Common myeloid progenitor, CD34-positive (primary cell): ENCODE measurements around the gene XPA.

Experiments
- CTCF ChIA-PET: fragments of 350-600 bp; sonication (Branson Sonifier 250); formaldehyde crosslinking; loops from one replicate; lab custom pipeline; 2021; ENCODE audit warnings: antibody characterized with exemption; lab: Charles Lee
- POLR2A ChIA-PET: fragments of 350-600 bp; sonication (Branson Sonifier 250); formaldehyde crosslinking; loops from one replicate; lab custom pipeline; 2021; ENCODE audit warnings: antibody characterized with exemption; lab: Charles Lee
- DNase-seq, 3 donors: peaks; one replicate each; pipeline versions ENCODE4 v3.0.0 to v3.0.0-alpha.2; 2013
- H3K27ac ChIP-seq, 2 experiments: 1 replicate in 1 of 2; 2 replicates in 1 of 2; pipeline ENCODE4 v1.7.0; 2013; ENCODE audit warnings: inconsistent platforms in 2 of 2, low read length in 2 of 2, mild to moderate bottlenecking in 2 of 2, low read depth in 1 of 2, moderate library complexity in 1 of 2; ENCODE audit not compliant: severe bottlenecking in 2 of 2, insufficient read depth in 1 of 2, poor library complexity in 1 of 2
- H3K27me3 ChIP-seq, 5 experiments: replicated peaks in 2 of 5; 1 replicate in 3 of 5; 2 replicates in 2 of 5; pipeline versions ENCODE4 v1.6.1 to v1.7.0; 2013; ENCODE audit warnings: low read length in 4 of 5, mild to moderate bottlenecking in 2 of 5, moderate library complexity in 2 of 5, inconsistent platforms in 1 of 5; ENCODE audit not compliant: insufficient read depth in 5 of 5, control insufficient read depth in 4 of 5
- H3K36me3 ChIP-seq, 4 experiments: 1 replicate in 2 of 4; 2 replicates in 2 of 4; pipeline versions ENCODE4 v1.6.1 to v1.7.0; 2013; ENCODE audit warnings: low read length in 3 of 4, control low read depth in 1 of 4, mild to moderate bottlenecking in 1 of 4; ENCODE audit not compliant: control insufficient read depth in 4 of 4, insufficient read depth in 4 of 4
- H3K4me1 ChIP-seq, 4 experiments: 1 replicate in 3 of 4; 2 replicates in 1 of 4; pipeline versions ENCODE4 v1.6.1 to v1.7.1; 2013; ENCODE audit warnings: low read length in 3 of 4, mild to moderate bottlenecking in 3 of 4, control low read depth in 1 of 4, inconsistent platforms in 1 of 4, moderate library complexity in 1 of 4; ENCODE audit not compliant: control insufficient read depth in 4 of 4, insufficient read depth in 4 of 4; ENCODE audit errors: control extremely low read depth in 1 of 4
- H3K4me3 ChIP-seq, 7 experiments: 1 replicate in 4 of 7; 2 replicates in 3 of 7; pipeline versions ENCODE4 v1.5.1 to v1.7.0; 2013; ENCODE audit warnings: mild to moderate bottlenecking in 7 of 7, low read length in 6 of 7, moderate library complexity in 6 of 7, inconsistent platforms in 2 of 7, low read depth in 2 of 7, control low read depth in 1 of 7; ENCODE audit not compliant: insufficient read depth in 4 of 7, control insufficient read depth in 1 of 7; ENCODE audit errors: extremely low read depth in 1 of 7
- H3K9me3 ChIP-seq, 5 experiments: 1 replicate in 4 of 5; 2 replicates in 1 of 5; pipeline versions ENCODE4 v1.6.1 to v1.7.1; 2013; ENCODE audit warnings: low read length in 4 of 5, mild to moderate bottlenecking in 2 of 5, inconsistent platforms in 1 of 5, low read depth in 1 of 5, moderate library complexity in 1 of 5; ENCODE audit not compliant: control insufficient read depth in 4 of 5, insufficient read depth in 2 of 5; ENCODE audit errors: control extremely low read depth in 1 of 5
- WGBS: methylation state at CpG from one replicate; pipeline ENCODE4 v1.1.5; 2013; ENCODE audit not compliant: insufficient coverage; 5-methylcytosine and 5-hydroxymethylcytosine counted together

XPA gene

DNA sequence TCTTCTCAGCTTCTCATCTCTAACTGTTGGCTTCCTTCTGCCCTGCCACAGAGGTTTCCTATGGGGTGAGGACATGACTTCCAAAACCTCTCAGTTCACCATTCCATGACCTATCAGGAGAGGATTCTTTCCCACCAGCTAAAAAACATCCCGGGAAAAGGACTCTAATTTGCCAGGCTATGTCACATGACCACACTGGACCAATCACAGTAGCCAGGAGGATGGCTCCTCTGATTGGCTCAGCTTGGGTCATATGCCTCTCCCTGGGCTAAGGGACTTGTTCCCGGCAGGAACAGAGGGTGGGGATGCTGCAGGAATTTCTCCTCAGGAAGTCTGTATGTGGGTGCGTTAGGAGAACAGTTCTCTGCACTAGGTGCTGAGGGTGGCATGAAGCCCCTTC is 40.3 kb upstream of the XPA start:
- ChIA-PET CTCF (interaction anchor here (0.7 to 1.3 kb wide), 4 partner anchors 8 to 22 kb away, joined by 3 to 5 read pairs (median 4); no protein-coding TSS in a partner anchor), POLR2A (no interaction called here)
- peaks cover 8 to 43% (median 23%) of the 10 kb centered on the region in 5 experiments for H3K27me3 ChIP-seq
- no peak for DNase-seq
- peaks cover 0 to 13% (median 9%) of the 10 kb centered on the region in 4 experiments for H3K4me1 ChIP-seq
- H3K4me3 ChIP-seq: no peak overlapping the region
- peaks cover 0 to 5% (median 4%) of the 10 kb centered on the region in 5 experiments for H3K9me3 ChIP-seq
- H3K27ac ChIP-seq: no peak overlapping the region
- H3K36me3 ChIP-seq: no peaks in the 10 kb centered on the region
- WGBS: 73% methylated on average over 3 of the region's 3 CpGs

GRCh38 chr9:97735070-97735600 is 38.0 kb upstream of the XPA start:
- DNase-seq: no peak
- H3K4me1 ChIP-seq: no peaks in the 10 kb centered on the region
- WGBS: 95% methylated on average over 4 of the region's 7 CpGs
- CTCF ChIA-PET: interaction anchor here (1.2 kb wide), 1 partner anchor 21 kb away, joined by 3 read pairs; no protein-coding TSS in a partner anchor
- no peak overlapping the region for H3K4me3 ChIP-seq
- H3K9me3 ChIP-seq: peaks cover 0 to 9% (median 1%) of the 10 kb centered on the region in 5 experiments
- H3K36me3 ChIP-seq: no peaks in the 10 kb centered on the region
- H3K27me3 ChIP-seq: peaks cover 4 to 31% (median 12%) of the 10 kb centered on the region in 5 experiments
- POLR2A ChIA-PET: no interaction called here
- H3K27ac ChIP-seq: no peak overlapping the region

DNA sequence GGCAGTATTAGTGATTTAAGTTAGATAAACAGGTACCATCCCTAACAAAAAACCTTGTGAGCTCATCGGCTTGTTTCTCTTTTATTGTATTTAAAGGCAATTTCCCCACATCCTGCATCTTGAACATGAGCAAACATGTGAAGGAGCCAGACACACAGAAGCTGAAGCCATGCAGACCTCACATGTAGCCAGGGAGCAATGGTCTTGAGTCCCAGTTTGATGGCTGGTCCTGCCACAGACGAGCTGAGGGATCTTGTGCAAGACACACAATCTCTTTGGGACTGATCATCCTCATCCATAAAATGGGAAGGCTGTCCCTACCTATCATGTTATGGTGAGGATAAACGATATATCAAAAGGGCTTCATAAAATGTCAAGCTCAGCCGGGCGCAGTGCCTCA is 29.6 kb upstream of the XPA start:
- CTCF ChIA-PET: interaction anchor here (0.7 to 1.3 kb wide), 2 partner anchors 10 to 133 kb away, joined by 3 to 4 read pairs; no protein-coding TSS in a partner anchor
- H3K27ac ChIP-seq: no peak overlapping the region
- WGBS: 96% methylated on average over 4 of the region's 5 CpGs

GRCh38 chr9:97723819-97724218 is 26.7 kb upstream of the XPA start:
- Histone ChIP-seq H3K27ac (no peak overlapping the region), H3K9me3 (peaks cover 0 to 5% (median 0%) of the 10 kb centered on the region in 5 experiments), H3K4me3 (no peak overlapping the region), H3K36me3 (no peaks in the 10 kb centered on the region), H3K27me3 (peaks cover 2 to 18% (median 13%) of the 10 kb centered on the region in 5 experiments), H3K4me1 (no peaks in the 10 kb centered on the region)
- WGBS: 100% methylated on average over 1 of the region's 2 CpGs
- POLR2A ChIA-PET: no interaction called here
- CTCF ChIA-PET: interaction anchor here (1.2 to 1.5 kb wide), 3 partner anchors 10 to 167 kb away, joined by 3 read pairs; no protein-coding TSS in a partner anchor
- no peak for DNase-seq

More for the DNA sequence above, 29.6 kb upstream of the XPA start:
- no peak overlapping the region for H3K4me3 ChIP-seq
- H3K9me3 ChIP-seq: peaks cover 0 to 10% (median 0%) of the 10 kb centered on the region in 5 experiments
- POLR2A ChIA-PET: no interaction called here
- no peak for DNase-seq
- H3K4me1 ChIP-seq: no peaks in the 10 kb centered on the region
- H3K36me3 ChIP-seq: no peaks in the 10 kb centered on the region
- H3K27me3 ChIP-seq: peaks cover 0 to 16% (median 12%) of the 10 kb centered on the region in 5 experiments

GRCh38 chr9:97722331-97722730 is 25.2 kb upstream of the XPA start:
- ChIA-PET POLR2A (no interaction called here), CTCF (no interaction called here)
- peaks cover 0 to 5% (median 0%) of the 10 kb centered on the region in 5 experiments for H3K9me3 ChIP-seq
- no peak for DNase-seq
- no peaks in the 10 kb centered on the region for H3K36me3 ChIP-seq
- no peak overlapping the region for H3K4me3 ChIP-seq
- peaks cover 2 to 18% (median 10%) of the 10 kb centered on the region in 5 experiments for H3K27me3 ChIP-seq
- WGBS: 60% methylated on average over 2 of the region's 2 CpGs
- no peak overlapping the region for H3K27ac ChIP-seq
- H3K4me1 ChIP-seq: no peaks in the 10 kb centered on the region

DNA sequence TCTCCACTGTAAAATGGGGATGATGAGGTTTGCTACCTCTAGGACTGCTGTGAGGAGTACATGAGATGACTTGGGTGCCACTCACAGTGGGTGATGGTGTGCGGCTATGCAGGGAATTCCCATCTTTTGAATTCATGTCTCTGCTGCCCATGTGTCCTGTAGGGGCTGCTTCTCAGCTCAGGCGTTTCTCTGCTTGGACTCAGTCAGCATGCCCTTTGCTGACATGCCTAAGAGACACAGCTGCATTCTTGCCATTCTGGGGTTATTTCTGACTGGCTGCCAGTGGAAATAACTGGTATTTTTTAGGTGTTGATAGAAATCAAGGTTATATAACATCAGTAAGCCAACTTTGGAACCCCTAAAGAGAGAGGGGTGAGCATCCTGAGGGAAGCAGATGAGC is 24.3 kb upstream of the XPA start:
- POLR2A ChIA-PET: no interaction called here
- Histone ChIP-seq H3K4me3 (no peak overlapping the region), H3K4me1 (no peaks in the 10 kb centered on the region), H3K36me3 (no peaks in the 10 kb centered on the region), H3K27me3 (peaks cover 2 to 18% (median 9%) of the 10 kb centered on the region in 5 experiments), H3K9me3 (peaks cover 0 to 5% (median 0%) of the 10 kb centered on the region in 5 experiments), H3K27ac (no peak overlapping the region)
- CTCF ChIA-PET: no interaction called here
- WGBS: 88% methylated on average over 2 of the region's 2 CpGs
- DNase-seq: no peak

GRCh38 chr9:97717866-97718265 is 20.7 kb upstream of the XPA start:
- no peak for DNase-seq
- H3K9me3 ChIP-seq: peaks cover 0 to 5% (median 0%) of the 10 kb centered on the region in 5 experiments
- H3K27me3 ChIP-seq: peaks cover 0 to 15% (median 6%) of the 10 kb centered on the region in 5 experiments
- H3K4me3 ChIP-seq: no peak overlapping the region
- no peaks in the 10 kb centered on the region for H3K36me3 ChIP-seq
- peaks cover 4 to 9% (median 5%) of the 10 kb centered on the region in 4 experiments for H3K4me1 ChIP-seq
- 100% methylated on average over 1 of the region's 3 CpGs for WGBS
- no peak overlapping the region for H3K27ac ChIP-seq
- ChIA-PET CTCF (no interaction called here), POLR2A (interaction anchor here (0.8 kb wide), 1 partner anchor 10 kb away, joined by 3 read pairs; no protein-coding TSS in a partner anchor)
